Tibial nerve (tissue), 4 donors: Measurements from ENCODE around the gene CHEK2.

Experiments used
- EP300 ChIP-seq, 2 donors: sonication (generic); formaldehyde crosslinking; IDR thresholded peaks; one replicate each; pipeline ENCODE4 v1.6.1; 2017; ENCODE audit warnings: antibody characterized with exemption in 2 of 2, mild to moderate bottlenecking in 1 of 2
- POLR2A ChIP-seq, 2 donors: fragments of 450-650 bp; IDR thresholded peaks; one replicate each; pipeline ENCODE4 v1.6.1; 2017; ENCODE audit warnings: antibody characterized with exemption in 2 of 2, mild to moderate bottlenecking in 2 of 2, moderate library complexity in 2 of 2
- TF ChIP-seq, protein P1 (sequence below), 5 experiments: fragments of 200-600 bp in 3 of 5; fragments of 450-650 bp in 2 of 5; sonication (generic) in 3 of 5; IDR thresholded peaks; one replicate each; pipeline ENCODE4 v1.5.1; 2016 to 2019; ENCODE audit warnings: antibody characterized with exemption in 5 of 5, mild to moderate bottlenecking in 3 of 5, moderate library complexity in 2 of 5

DNA sequence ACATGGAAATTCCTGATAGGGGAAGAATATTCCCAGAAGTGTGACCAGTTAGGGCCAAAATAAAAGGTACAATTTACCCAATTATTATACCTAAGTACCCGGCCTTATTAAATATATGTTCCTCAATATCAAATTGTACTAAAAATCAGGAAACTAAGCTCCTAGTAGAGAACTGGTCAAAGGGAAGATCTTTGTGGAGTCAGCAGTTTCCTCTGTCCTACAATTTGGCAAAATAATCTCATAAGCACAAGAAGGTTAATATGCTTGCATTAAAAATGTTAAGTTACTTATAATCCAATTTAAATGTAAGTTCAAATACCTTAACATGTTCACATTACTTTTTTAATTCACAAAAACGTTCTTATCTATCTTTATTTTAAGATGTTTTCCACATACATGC is 72.2 kb downstream of the CHEK2 start:
- TF ChIP-seq, protein P1, sequence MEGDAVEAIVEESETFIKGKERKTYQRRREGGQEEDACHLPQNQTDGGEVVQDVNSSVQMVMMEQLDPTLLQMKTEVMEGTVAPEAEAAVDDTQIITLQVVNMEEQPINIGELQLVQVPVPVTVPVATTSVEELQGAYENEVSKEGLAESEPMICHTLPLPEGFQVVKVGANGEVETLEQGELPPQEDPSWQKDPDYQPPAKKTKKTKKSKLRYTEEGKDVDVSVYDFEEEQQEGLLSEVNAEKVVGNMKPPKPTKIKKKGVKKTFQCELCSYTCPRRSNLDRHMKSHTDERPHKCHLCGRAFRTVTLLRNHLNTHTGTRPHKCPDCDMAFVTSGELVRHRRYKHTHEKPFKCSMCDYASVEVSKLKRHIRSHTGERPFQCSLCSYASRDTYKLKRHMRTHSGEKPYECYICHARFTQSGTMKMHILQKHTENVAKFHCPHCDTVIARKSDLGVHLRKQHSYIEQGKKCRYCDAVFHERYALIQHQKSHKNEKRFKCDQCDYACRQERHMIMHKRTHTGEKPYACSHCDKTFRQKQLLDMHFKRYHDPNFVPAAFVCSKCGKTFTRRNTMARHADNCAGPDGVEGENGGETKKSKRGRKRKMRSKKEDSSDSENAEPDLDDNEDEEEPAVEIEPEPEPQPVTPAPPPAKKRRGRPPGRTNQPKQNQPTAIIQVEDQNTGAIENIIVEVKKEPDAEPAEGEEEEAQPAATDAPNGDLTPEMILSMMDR (IDR thresholded peaks at IDR 0.05) = no peak
- TF ChIP-seq EP300 (IDR thresholded peaks at IDR 0.05) (no peak), POLR2A (IDR thresholded peaks at IDR 0.05) (no peak)
